Liver (tissue), 3 donors: ENCODE results near the gene DNAJA4.

Experiments used
- ATF3 ChIP-seq: IDR thresholded peaks from 2 replicates; pipeline ENCODE4 v1.6.1; 2016; ENCODE audit warnings: antibody characterized with exemption
- CTCF ChIP-seq: fragments of 150-350 bp; IDR thresholded peaks from 2 replicates; pipeline ENCODE4 v1.5.1; 2017; ENCODE audit warnings: improper control_type of control experiment, low read depth, low read length; ENCODE audit not compliant: missing input control
- EGR1 ChIP-seq, 2 donors: IDR thresholded peaks; 2 replicates each; pipeline ENCODE4 v1.6.1; 2016 to 2018; ENCODE audit warnings: antibody characterized with exemption in 2 of 2, low read depth in 2 of 2
- FOXA1 ChIP-seq: IDR thresholded peaks from 2 replicates; pipeline ENCODE4 v1.6.1; 2016; ENCODE audit warnings: antibody characterized with exemption
- GABPA ChIP-seq, 2 donors: IDR thresholded peaks in 1 of 2; conservative IDR thresholded peaks in 1 of 2; 2 replicates each; pipeline ENCODE4 v1.6.1; 2016; ENCODE audit warnings: antibody characterized with exemption in 2 of 2, mild to moderate bottlenecking in 1 of 2, moderate library complexity in 1 of 2
- HNF4G ChIP-seq: IDR thresholded peaks from 2 replicates; pipeline ENCODE4 v1.6.1; 2016; ENCODE audit warnings: antibody characterized with exemption
- JUND ChIP-seq, 2 donors: IDR thresholded peaks; 2 replicates each; pipeline ENCODE4 v1.6.1; 2016; ENCODE audit warnings: antibody characterized with exemption in 2 of 2
- MAX ChIP-seq: IDR thresholded peaks from 2 replicates; pipeline ENCODE4 v1.6.1; 2016; ENCODE audit warnings: antibody characterized with exemption
- RAD21 ChIP-seq, 2 donors: IDR thresholded peaks; 2 replicates each; pipeline ENCODE4 v1.6.1; 2016; ENCODE audit warnings: antibody characterized with exemption in 2 of 2, mild to moderate bottlenecking in 2 of 2
- REST ChIP-seq: IDR thresholded peaks from 2 replicates; pipeline ENCODE4 v1.6.1; 2016; ENCODE audit warnings: antibody characterized with exemption, mild to moderate bottlenecking
- RXRA ChIP-seq, 2 donors: IDR thresholded peaks; 2 replicates each; pipeline ENCODE4 v1.6.1; 2017 to 2018; ENCODE audit warnings: antibody characterized with exemption in 2 of 2, mild to moderate bottlenecking in 1 of 2
- SP1 ChIP-seq: IDR thresholded peaks from 2 replicates; pipeline ENCODE4 v1.6.1; 2018; ENCODE audit warnings: antibody characterized with exemption, mild to moderate bottlenecking
- TAF1 ChIP-seq: conservative IDR thresholded peaks from 2 replicates; pipeline ENCODE4 v1.6.1; 2016; ENCODE audit warnings: antibody characterized with exemption, mild to moderate bottlenecking
- YY1 ChIP-seq: IDR thresholded peaks from 2 replicates; pipeline ENCODE4 v1.6.1; 2016; ENCODE audit warnings: antibody characterized with exemption, mild to moderate bottlenecking
- donor health status: healthy.
- donor health status: healthy.

- TF ChIP-seq CTCF (no peak), EGR1 (IDR thresholded peaks at IDR 0.05; ENCODE audit: low read depth in 2 of 2) (no peak), TAF1 (no peak), REST (no peak), FOXA1 (no peak), JUND (IDR thresholded peaks at IDR 0.05) (no peak), SP1 (no peak), YY1 (no peak), GABPA (IDR thresholded peaks at IDR 0.05 in 1 of 2, conservative IDR thresholded peaks at IDR 0.05 in 1 of 2) (no peak), RXRA (IDR thresholded peaks at IDR 0.05) (no peak), RAD21 (IDR thresholded peaks at IDR 0.05) (no peak), MAX (no peak), HNF4G (no peak), ATF3 (no peak)
Measured at GRCh38 chr15:78313383-78313782, 49.0 kb downstream of the DNAJA4 start.
